HEK293 (cell line): ENCODE data around the gene NPR3.

ENCODE experiments used
- BCL11B ChIP-seq: fragments of 450-650 bp; formaldehyde crosslinking; IDR thresholded peaks from 2 replicates; pipeline ENCODE4 v1.5.1; 2016; ENCODE audit warnings: low read depth, missing biosample characterization, missing genetic modification characterization
- ZNF530 ChIP-seq: fragments of 450-650 bp; formaldehyde crosslinking; IDR thresholded peaks from 2 replicates; pipeline ENCODE4 v1.5.1; 2016; ENCODE audit warnings: low read depth, missing biosample characterization, missing genetic modification characterization
- ZNF629 ChIP-seq: fragments of 450-650 bp; formaldehyde crosslinking; IDR thresholded peaks from 2 replicates; pipeline ENCODE4 v1.5.1; 2017; ENCODE audit warnings: missing biosample characterization, missing genetic modification characterization
- ZNF76 ChIP-seq: fragments of 450-650 bp; formaldehyde crosslinking; IDR thresholded peaks from 2 replicates; pipeline ENCODE4; 2016; ENCODE audit warnings: low read depth, missing biosample characterization, missing genetic modification characterization, borderline replicate concordance
- ZNF768 ChIP-seq: fragments of 450-650 bp; formaldehyde crosslinking; IDR thresholded peaks from 2 replicates; pipeline ENCODE4 v1.5.1; 2018; ENCODE audit warnings: missing biosample characterization, mild to moderate bottlenecking, missing genetic modification characterization
- TF ChIP-seq, protein P1 (sequence below): fragments of 450-650 bp; formaldehyde crosslinking; IDR thresholded peaks from 2 replicates; pipeline ENCODE4 v1.5.1; 2016; ENCODE audit warnings: missing biosample characterization, missing genetic modification characterization
- TF ChIP-seq, protein P2 (sequence below): fragments of 450-650 bp; formaldehyde crosslinking; IDR thresholded peaks from 2 replicates; pipeline ENCODE4 v1.5.1; 2017; ENCODE audit warnings: missing biosample characterization, mild to moderate bottlenecking, missing genetic modification characterization, moderate library complexity
- TF ChIP-seq, protein P3 (sequence below): fragments of 450-650 bp; formaldehyde crosslinking; IDR thresholded peaks from 2 replicates; pipeline ENCODE4 v1.5.1; 2016; ENCODE audit warnings: missing biosample characterization, missing genetic modification characterization

DNA sequence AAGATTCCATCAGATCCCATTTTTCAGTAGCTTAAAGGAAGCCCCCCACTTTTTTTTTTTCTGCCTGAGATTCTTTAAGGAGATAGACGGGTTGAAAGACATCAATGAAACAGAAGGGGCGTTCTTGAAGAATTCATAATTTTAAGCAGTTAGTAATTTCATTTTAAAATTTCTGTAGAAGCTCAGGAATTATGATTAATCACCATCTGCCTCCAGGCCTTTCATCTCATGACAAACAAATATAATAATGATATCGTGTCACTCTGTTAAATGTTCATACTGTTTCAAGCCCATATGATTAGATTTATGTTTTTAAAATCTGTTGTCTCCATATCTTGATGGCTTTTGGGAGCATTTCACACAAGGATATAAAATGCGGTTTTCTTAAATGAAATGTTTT lies 75.2 kb downstream of the NPR3 start:
- TF ChIP-seq, protein P1, sequence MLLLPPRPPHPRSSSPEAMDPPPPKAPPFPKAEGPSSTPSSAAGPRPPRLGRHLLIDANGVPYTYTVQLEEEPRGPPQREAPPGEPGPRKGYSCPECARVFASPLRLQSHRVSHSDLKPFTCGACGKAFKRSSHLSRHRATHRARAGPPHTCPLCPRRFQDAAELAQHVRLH, result no peak
- no peak for TF ChIP-seq ZNF629 (tag by site-specific recombination)
- TF ChIP-seq ZNF768, result no peak
- TF ChIP-seq, protein P2, sequence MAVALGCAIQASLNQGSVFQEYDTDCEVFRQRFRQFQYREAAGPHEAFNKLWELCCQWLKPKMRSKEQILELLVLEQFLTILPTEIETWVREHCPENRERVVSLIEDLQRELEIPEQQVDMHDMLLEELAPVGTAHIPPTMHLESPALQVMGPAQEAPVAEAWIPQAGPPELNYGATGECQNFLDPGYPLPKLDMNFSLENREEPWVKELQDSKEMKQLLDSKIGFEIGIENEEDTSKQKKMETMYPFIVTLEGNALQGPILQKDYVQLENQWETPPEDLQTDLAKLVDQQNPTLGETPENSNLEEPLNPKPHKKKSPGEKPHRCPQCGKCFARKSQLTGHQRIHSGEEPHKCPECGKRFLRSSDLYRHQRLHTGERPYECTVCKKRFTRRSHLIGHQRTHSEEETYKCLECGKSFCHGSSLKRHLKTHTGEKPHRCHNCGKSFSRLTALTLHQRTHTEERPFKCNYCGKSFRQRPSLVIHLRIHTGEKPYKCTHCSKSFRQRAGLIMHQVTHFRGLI, result no peak
- no peak for TF ChIP-seq BCL11B
- TF ChIP-seq ZNF76 (tag by site-specific recombination), result no peak
- TF ChIP-seq, protein P3, sequence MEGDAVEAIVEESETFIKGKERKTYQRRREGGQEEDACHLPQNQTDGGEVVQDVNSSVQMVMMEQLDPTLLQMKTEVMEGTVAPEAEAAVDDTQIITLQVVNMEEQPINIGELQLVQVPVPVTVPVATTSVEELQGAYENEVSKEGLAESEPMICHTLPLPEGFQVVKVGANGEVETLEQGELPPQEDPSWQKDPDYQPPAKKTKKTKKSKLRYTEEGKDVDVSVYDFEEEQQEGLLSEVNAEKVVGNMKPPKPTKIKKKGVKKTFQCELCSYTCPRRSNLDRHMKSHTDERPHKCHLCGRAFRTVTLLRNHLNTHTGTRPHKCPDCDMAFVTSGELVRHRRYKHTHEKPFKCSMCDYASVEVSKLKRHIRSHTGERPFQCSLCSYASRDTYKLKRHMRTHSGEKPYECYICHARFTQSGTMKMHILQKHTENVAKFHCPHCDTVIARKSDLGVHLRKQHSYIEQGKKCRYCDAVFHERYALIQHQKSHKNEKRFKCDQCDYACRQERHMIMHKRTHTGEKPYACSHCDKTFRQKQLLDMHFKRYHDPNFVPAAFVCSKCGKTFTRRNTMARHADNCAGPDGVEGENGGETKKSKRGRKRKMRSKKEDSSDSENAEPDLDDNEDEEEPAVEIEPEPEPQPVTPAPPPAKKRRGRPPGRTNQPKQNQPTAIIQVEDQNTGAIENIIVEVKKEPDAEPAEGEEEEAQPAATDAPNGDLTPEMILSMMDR (tag by site-specific recombination), result no peak
- no peak for TF ChIP-seq ZNF530
